HG03039 (cell line): ENCODE data around the gene RTN4.
"Not testable (repeated sequence)": the region's sequence is repeated elsewhere in the genome, so short reads cannot be mapped to it uniquely, and the experiment has no call there.

Source experiments
- ATAC-seq: cut with Tn5 transposase; IDR thresholded peaks from one replicate; pipeline ENCODE4 v1.9.1; 2021; ENCODE audit warnings: mild to moderate bottlenecking, moderate library complexity; ENCODE audit not compliant: unreplicated experiment

Gene RTN4

GRCh38 chr2:55012672-55013484 is 37.4 kb downstream of the RTN4 start:
- ATAC-seq = no peak

GRCh38 chr2:55011831-55012671 is 38.2 kb downstream of the RTN4 start:
- ATAC-seq = no peak

DNA sequence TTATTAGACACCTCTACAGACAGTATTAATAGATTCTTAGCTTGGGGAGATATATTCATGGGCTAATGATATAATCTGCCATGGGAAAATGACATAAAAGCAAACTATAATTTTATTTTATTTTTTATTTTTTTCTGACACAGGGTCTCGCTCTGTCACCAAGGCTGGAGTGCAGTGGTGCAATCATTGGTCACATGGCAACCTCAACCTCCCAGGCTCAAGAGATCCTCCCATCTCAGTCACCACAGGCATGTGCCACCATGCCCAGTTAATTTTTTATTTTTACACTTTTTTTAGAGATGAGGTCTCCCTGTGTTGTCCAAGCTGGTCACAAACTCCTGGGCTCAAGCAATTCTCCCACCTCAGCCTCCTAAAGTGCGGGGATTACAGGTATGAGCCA is 39.3 kb downstream of the RTN4 start:
- ATAC-seq = no peak

- ATAC-seq = peak; percentile 86
These were observed 40.1 kb downstream of the RTN4 start for GRCh38 chr2:55010149-55010591.

DNA sequence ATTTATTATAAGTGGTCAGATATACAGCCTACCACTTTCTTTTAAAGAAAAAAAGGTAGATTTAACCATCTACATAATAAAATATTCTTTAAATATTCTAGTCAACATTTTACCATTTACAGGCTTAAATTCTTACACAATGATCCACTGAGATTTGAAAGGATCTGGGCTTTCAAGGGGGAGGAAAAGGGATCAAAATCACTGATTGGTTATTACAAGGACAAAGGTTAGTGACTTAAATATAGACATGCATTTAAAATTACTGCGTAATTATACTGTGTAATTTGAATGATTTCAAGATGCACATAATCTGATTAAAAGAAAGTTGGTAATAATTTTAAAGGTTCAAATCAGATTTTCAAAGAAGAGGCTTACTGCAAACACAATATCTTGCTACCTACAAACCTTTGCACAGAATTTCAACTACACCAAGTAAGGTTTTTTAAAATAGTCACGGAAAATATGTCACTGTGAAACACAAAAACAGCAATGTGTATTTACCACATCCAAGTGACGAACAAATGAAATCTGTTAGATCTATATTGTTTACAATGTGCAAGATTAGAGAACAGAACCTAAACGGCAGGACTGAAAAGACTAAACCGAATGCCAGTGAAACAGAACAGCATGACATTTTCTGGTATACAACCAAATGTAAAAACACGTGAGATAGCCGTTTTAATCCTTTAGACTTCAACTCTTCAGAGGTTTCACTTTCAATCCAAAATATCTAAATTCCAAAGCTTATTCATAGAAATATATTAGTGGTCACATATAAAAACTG is 40.8 kb downstream of the RTN4 start:
- ATAC-seq = peak; percentile 18

DNA sequence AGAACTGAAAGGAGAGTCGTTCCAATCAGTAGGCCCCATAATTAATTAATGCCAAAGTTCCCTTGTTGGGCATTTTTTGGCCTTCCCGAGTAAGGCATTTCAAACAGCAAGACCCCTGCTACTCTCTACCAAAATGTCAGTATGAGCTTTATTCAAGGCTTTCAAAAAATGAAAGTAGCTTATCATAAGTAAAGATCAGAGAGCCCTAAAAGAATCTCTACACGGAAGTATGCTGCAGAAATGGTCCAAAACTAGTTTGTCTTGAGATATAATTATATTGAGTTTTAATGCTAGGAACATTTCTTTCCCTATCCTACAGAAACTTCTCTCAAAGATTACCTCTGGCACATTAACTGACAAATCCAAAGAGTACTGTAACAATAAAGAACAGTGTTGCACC is 43.9 kb downstream of the RTN4 start:
- ATAC-seq = no peak

GRCh38 chr2:55003706-55004639 is 46.3 kb downstream of the RTN4 start:
- ATAC-seq = no peak

- ATAC-seq = no peak
These were observed 48.5 kb downstream of the RTN4 start for GRCh38 chr2:55001716-55002115.

GRCh38 chr2:55000341-55000740 is 49.9 kb downstream of the RTN4 start:
- no peak for ATAC-seq

DNA sequence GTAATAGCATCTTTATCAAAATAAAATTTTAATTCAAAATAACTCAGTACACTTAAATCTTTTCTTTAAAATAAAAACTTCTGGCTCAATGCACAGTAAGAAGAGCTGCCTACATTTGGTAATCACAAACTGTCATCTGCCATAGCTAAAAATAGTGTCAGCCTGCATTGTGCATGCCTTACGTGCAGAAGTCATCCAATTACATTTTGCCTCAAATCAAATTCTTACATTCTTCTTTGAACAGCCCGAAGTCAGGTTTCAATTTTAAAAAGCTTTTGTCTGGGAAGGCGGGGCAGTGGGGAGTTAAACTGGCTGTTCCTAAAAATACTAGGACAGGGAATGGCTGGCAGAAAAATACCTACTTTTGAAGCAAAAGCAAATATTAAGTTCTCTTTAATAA is 51.1 kb downstream of the RTN4 start:
- ATAC-seq = no peak

- ATAC-seq = no peak
These were observed 52.4 kb downstream of the RTN4 start for GRCh38 chr2:54997826-54998225.

- peak; percentile 76 for ATAC-seq
These were observed 54.7 kb downstream of the RTN4 start for GRCh38 chr2:54995553-54995952.

- not testable (repeated sequence) for ATAC-seq
These were observed 59.6 kb downstream of the RTN4 start for GRCh38 chr2:54990694-54991093.

GRCh38 chr2:54988612-54989011 is 61.6 kb downstream of the RTN4 start:
- no peak for ATAC-seq

DNA sequence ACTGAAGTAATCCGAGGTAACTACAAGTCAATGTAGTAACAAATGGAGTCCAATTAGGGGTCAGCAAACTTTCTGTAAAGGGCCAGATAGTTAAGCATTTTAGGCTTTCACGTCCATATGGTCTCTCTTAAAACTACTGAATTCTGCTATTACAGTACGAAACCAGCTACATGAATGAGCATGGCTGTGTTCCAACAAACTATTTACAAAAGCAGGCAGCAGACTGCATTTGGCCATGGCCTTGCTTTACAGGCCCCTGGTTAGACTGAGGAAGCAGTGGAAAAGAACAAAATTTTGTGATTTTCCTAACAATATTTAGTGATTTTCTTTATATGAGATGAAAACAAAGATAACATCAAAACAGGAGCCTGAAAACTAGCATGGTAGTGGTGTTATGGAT is 64.0 kb downstream of the RTN4 start:
- ATAC-seq = no peak

GRCh38 chr2:54984476-54984875 is 65.8 kb downstream of the RTN4 start:
- ATAC-seq = no peak

- ATAC-seq = no peak
These were observed 66.7 kb downstream of the RTN4 start for GRCh38 chr2:54983345-54984220.

- no peak for ATAC-seq
These were observed 68.9 kb downstream of the RTN4 start for GRCh38 chr2:54981385-54981784.
